HepG2 (cell line): ENCODE results near the gene PGAP3. TPM values are rescaled to one million over a fixed set of nuclear protein-coding genes. Genes with fewer than 3 reads are reported as not detected.

Experiments
- GATAD1 ChIP-seq: IDR thresholded peaks from 2 replicates; pipeline ENCODE4 v1.6.1; 2016; ENCODE audit warnings: missing genetic modification reagents, missing compliant biosample characterization
- GMEB1 ChIP-seq: sonication (generic); formaldehyde crosslinking; IDR thresholded peaks from 2 replicates; pipeline ENCODE4 v1.5.1; 2020; ENCODE audit warnings: missing genetic modification reagents, mild to moderate bottlenecking, borderline replicate concordance
- KDM3A ChIP-seq: IDR thresholded peaks from 2 replicates; pipeline ENCODE4 v1.6.1; 2018; ENCODE audit warnings: low read depth, missing compliant biosample characterization
- NAIF1 ChIP-seq: sonication (generic); formaldehyde crosslinking; IDR thresholded peaks from 2 replicates; pipeline ENCODE4 v1.5.0; 2020; ENCODE audit warnings: mild to moderate bottlenecking, missing genetic modification reagents, borderline replicate concordance
- NR2F2 ChIP-seq: IDR thresholded peaks from 2 replicates; pipeline ENCODE4 v1.6.1; 2012; ENCODE audit warnings: low read depth, inconsistent platforms, borderline replicate concordance
- NRL ChIP-seq: sonication (generic); formaldehyde crosslinking; IDR thresholded peaks from 2 replicates; pipeline ENCODE4 v1.5.0; 2020; ENCODE audit warnings: missing genetic modification reagents, mild to moderate bottlenecking, moderate library complexity, borderline replicate concordance
- SAP130 ChIP-seq: IDR thresholded peaks from 2 replicates; pipeline ENCODE4 v1.6.1; 2016; ENCODE audit warnings: low read depth
- THAP11 ChIP-seq: IDR thresholded peaks from 2 replicates; pipeline ENCODE4 v1.6.1; 2016; ENCODE audit warnings: missing biosample characterization, missing genetic modification reagents
- ZBTB40 ChIP-seq, 2 experiments: fragments of 450-650 bp in 1 of 2; sonication (generic) in 1 of 2; formaldehyde crosslinking in 1 of 2; IDR thresholded peaks; 2 replicates each; pipeline versions ENCODE4 v1.6.1 to v1.8.0; 2016 to 2022; ENCODE audit warnings: antibody characterized with exemption in 1 of 2, mild to moderate bottlenecking in 1 of 2, missing genetic modification reagents in 1 of 2
- ZNF143 ChIP-seq: sonication (generic); formaldehyde crosslinking; IDR thresholded peaks from 2 replicates; pipeline ENCODE4 v1.4.0; 2020; ENCODE audit warnings: missing genetic modification reagents
- ZNF331 ChIP-seq: sonication (generic); formaldehyde crosslinking; IDR thresholded peaks from 2 replicates; pipeline ENCODE4 v1.4.0; 2020; ENCODE audit warnings: missing genetic modification reagents
- ZNF34 ChIP-seq: sonication (generic); formaldehyde crosslinking; IDR thresholded peaks from 2 replicates; pipeline ENCODE4 v1.4.0; 2020; ENCODE audit warnings: mild to moderate bottlenecking, missing genetic modification reagents, borderline replicate concordance
- ZNF512B ChIP-seq: sonication (generic); formaldehyde crosslinking; IDR thresholded peaks from 2 replicates; pipeline ENCODE4 v1.5.1; 2020; ENCODE audit warnings: missing genetic modification reagents, mild to moderate bottlenecking, borderline replicate concordance
- ZNF720 ChIP-seq: sonication (generic); formaldehyde crosslinking; IDR thresholded peaks from 2 replicates; pipeline ENCODE4 v1.4.0; 2020; ENCODE audit warnings: missing genetic modification reagents
- ZNF746 ChIP-seq: sonication (generic); formaldehyde crosslinking; IDR thresholded peaks from 2 replicates; pipeline ENCODE4 v1.8.0; 2022; ENCODE audit warnings: mild to moderate bottlenecking, missing genetic modification reagents
- polyA plus RNA-seq, 8 experiments: library from polyadenylated mRNA; depleted of rRNA in 3 of 8; stranded (reverse) in 7 of 8; unstranded in 1 of 8; fragments of >200 nt; fragmentation: Illumina TruSeq in 4 of 8; extraction: Trizol in 4 of 8; gene quantifications; 2 replicates each; pipeline versions ENCODE4 v1.2.1 to v1.2.3, GENCODE V29; 2011 to 2016; ENCODE audit warnings: low read depth in 4 of 8, missing spikeins in 1 of 8, mixed read lengths in 1 of 8; ENCODE audit not compliant: insufficient read depth in 1 of 8
- total RNA-seq, 5 experiments: library from RNA; depleted of rRNA; stranded (reverse); fragments of >200 nt; fragmentation: Illumina TruSeq; extraction: Trizol; gene quantifications; 2 replicates each; pipeline ENCODE4 v1.2.3, GENCODE V29; 2016; ENCODE audit warnings: low read depth in 1 of 5

Gene PGAP3
- total and polyA plus RNA-seq, 2 of the 13 experiments (the other 11 are each of a cell fraction or from before 2014, with no cell fraction given), result 11.9 to 14.6 TPM

- peak; percentile 81 for TF ChIP-seq ZNF746 (CRISPR knock-in tag)
- TF ChIP-seq ZNF331, result no peak; the same call in 1 of the 2 replicates
- no peak for TF ChIP-seq NAIF1 (CRISPR knock-in tag)
- peak; percentile 90 for TF ChIP-seq THAP11 (CRISPR knock-in tag)
- peak; percentile 86; the same call in 1 of the 2 replicates for TF ChIP-seq ZNF34 (CRISPR knock-in tag)
- TF ChIP-seq ZNF720, result no peak
- peak; percentile 87 for TF ChIP-seq NRL (CRISPR knock-in tag)
- TF ChIP-seq NR2F2, result peak; percentile 43; the same call in 1 of the 2 replicates
- TF ChIP-seq SAP130 (CRISPR knock-in tag), result peak; percentile 90
- TF ChIP-seq ZNF143, result 0 out of 2 replicates have a peak, but pooled peaks have one; percentile 33
- TF ChIP-seq ZBTB40 (IDR thresholded peaks at IDR 0.05), result peak; percentile 70
- TF ChIP-seq ZBTB40 (CRISPR knock-in tag; IDR thresholded peaks at IDR 0.05), result peak; percentile 62
- TF ChIP-seq GATAD1, result peak; percentile 95
- TF ChIP-seq GMEB1 (CRISPR knock-in tag), result peak; percentile 83; the same call in 1 of the 2 replicates
- TF ChIP-seq KDM3A (CRISPR knock-in tag), result peak; percentile 79; the same call in 1 of the 2 replicates
- no peak for TF ChIP-seq ZNF512B (CRISPR knock-in tag)
Observed at GRCh38 chr17:39636927-39637736, 50.7 kb downstream of the PGAP3 start, which contains the start of gene STARD3 (continued).
